NCI-H2029 treated with DMSO at 0.1 percent for 48 hours (cell line): ENCODE data around the gene GABRR2.
A peak's percentile ranks its signal among the peaks of the same experiment; 100 is the strongest.
"Not testable (repeated sequence)": the region's sequence is repeated elsewhere in the genome, so short reads cannot be mapped to it uniquely, and the experiment has no call there.

Experiments used
- DNase-seq: peaks from one replicate; lab custom pipeline; 2025; lab: John Stamatoyannopoulos, UW

GABRR2 gene

DNA sequence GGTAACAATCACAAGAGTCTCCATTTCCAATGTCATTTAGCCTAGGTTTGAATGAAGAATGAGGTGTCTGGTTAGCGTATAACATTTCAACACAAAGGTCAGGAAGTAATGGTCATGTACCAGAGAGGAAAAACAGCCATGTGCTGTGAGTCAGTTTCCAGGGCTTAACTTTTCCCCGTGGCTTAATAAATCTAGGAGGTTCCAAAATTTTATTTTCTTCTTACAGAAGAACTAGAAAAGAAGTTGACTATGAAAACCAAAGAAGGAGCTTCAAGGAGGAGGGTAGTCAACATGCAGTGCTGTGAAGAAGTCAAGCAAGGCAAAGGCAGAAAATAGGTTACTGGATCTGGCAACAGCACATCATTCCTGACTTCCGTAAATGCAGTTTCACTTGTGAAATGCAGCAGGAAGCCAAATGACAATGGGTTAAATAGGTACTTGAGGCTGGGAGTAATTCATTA is 8.4 kb upstream of the GABRR2 start:
- no peak for DNase-seq

GRCh38 chr6:89321131-89321970 is 6.3 kb upstream of the GABRR2 start:
- DNase-seq = no peak

GRCh38 chr6:89320012-89320559 is 5.0 kb upstream of the GABRR2 start:
- no peak for DNase-seq

- DNase-seq = no peak
These were observed 2.0 kb upstream of the GABRR2 start for GRCh38 chr6:89317067-89317466.

DNA sequence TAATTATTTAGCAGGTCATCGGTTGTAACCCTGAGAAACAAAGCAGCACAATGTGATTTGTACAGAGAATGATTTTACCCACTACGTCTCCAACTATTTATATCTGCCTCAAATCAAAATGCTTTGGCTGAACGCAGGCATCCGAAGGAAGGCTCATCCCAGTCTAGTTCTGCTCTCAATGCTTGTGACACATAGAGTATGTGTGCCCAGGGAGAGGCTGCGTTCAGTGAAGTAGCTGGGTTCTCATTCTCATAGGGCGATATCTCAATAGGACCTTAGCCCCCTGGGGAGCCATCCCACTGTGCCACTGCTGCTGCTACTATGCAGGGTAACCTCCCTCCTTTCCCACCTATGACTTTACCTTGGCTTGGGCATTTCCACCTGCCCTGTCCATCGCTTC is 407 bp downstream of the GABRR2 start:
- no peak for DNase-seq

DNA sequence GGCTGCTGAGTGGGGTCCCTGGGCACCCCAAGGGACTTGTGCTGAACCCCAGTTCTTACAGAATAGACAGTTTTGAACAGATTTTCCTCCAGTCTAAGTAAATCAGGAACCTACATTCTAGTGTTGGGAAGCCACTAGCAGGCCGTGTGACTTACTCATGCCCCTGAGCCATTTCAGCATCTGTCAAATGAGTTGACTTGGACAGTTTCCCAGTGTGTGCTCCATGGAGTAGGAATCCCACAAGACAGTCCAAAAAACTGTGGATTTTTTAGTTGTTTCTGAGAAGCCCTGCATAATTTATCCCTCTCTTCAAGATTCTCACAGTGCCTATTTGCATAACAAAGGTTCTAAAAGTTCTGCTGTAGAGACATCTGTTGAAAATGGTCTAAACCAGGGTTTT is 2.1 kb downstream of the GABRR2 start:
- no peak for DNase-seq

DNA sequence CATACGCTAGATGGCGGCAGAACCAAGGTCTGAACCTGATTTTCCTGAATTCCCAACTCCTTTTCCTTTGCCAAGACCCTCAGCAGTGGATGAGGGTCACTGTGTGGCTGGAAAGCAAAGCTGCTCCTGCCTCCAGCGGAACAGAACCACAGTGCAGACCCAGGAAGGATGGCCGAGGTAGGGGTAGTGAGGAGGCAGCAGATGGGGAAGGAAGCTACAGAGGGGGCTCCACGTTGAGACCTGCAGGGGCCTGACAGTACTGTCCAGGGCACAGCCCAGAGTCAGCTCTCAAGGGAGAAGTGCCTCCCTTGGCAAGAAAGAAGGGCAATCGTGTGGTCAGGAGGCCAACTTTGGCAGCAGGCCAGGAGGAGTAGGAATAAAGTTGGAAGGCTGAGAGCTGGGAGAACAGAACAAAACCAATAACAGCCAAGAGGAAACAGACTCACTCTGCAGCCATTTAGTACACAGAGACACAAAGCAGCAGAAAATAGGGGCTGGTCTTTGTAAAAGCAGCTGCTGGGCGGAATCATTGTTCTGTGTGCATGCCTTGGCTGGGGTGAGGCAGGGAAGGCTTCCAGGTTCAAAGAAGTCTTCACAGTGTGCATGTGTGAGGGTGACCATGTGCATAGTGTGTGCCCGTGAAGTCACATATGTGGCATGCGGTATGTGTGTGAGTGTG is 3.1 kb downstream of the GABRR2 start:
- peak; percentile 49 for DNase-seq

- DNase-seq = no peak
These were observed 3.6 kb downstream of the GABRR2 start for GRCh38 chr6:89311530-89311852.

DNA sequence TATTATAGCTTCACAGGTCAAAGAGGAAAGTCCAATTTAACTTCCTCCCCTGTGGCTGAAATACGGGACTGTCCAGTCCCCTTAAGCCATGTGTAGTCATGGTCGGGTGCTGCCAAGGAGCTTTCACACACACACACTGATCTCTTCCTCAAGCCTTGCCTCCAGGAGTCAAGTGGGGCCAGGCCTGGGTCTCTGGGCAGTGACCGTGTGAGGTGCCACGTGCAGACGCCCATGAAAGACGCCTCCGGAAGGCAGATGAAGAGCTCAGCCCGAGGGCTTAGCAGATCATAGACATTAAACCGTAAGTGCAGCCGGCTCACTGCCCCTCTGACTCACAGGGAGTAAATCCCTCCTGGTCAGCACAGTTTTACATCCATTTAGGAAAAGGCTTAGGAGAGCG is 4.2 kb downstream of the GABRR2 start:
- DNase-seq = no peak

DNA sequence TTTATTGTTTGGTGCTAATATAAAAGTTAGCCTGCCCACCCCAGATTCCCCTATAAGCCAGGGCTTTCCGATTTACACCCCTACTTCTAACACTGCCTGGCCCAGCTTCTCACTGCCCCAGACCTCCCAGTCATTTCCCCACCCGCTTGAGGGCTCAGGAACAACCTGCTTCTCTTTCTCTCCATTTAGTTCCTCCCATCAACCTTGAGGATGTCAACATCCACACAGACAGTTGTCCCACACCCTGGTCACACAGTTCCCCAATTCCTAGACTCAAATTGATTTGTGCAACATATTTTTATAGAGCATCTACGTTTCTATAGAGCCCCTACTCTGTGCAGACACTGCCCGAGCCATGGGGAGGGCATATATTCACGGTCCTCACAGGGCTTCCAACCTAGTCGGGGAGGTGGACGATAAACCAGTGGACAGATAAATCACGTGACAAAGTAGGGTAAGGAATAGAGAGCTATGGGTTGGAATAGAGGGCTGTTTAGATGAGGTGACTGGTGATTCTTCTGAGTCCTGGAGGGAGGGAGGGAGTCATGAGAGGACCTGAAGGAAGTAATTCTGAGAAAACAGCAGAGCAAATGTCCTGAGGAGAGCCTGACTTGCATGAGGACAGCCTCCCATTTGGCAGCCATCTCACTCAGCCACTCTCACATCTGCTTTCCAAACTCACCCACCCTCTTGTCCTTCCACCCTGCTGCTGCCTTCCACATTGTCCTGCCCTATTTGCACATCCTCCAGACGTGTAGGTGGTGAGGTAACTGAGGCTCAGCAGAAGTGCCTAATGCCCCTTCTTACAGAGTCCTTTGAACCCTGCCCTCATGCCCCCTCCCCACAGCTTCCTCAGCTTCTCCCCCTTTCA is 6.3 kb downstream of the GABRR2 start:
- DNase-seq = no peak

DNA sequence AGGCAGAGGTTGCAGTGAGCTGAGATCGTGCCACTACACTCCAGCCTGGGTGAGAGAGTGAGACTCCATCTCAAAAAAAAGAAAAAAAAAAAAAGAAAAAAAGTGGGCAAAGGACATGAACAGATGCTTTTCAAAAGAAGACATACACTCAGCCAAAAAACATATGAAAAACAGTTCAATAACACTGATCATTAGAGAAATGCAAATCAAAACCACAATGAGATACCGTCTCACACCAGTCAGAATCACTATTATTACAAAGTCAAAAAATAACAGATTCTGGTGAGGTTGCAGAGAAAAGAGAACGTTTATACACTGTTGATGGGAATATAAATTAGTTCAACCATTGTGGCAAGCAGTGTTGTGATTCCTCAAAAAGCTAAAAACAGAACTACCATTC is 10.6 kb downstream of the GABRR2 start:
- DNase-seq = not testable (repeated sequence)

- no peak for DNase-seq
These were observed 12.2 kb downstream of the GABRR2 start for GRCh38 chr6:89302936-89303335.

DNA sequence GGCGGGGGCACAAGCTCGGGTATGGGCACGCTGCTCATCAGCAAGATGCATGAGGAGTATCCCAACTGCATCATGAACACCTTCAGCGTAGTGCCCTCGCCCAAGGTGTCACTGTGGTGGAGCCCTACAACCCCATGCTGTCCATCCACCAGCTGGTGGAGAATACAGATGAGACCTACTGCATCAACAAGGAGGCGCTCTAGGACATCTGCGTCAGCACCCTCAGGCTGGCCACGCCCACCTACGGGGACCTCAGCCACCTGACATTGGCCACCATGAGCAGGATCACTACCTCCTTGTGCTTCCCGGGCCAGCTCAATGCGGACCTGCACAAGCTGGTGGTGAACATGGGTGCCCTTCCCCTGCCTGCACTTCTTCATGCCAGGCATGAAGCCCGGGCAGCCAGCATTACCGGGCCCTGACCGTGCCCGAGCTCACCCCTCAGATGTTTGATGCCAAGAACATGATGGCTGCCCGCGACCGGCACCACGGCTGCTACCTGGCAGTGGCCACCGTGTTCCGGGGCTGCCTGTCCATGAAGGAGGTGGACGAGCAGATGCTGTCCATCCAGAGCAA is 12.8 kb downstream of the GABRR2 start:
- no peak for DNase-seq

DNA sequence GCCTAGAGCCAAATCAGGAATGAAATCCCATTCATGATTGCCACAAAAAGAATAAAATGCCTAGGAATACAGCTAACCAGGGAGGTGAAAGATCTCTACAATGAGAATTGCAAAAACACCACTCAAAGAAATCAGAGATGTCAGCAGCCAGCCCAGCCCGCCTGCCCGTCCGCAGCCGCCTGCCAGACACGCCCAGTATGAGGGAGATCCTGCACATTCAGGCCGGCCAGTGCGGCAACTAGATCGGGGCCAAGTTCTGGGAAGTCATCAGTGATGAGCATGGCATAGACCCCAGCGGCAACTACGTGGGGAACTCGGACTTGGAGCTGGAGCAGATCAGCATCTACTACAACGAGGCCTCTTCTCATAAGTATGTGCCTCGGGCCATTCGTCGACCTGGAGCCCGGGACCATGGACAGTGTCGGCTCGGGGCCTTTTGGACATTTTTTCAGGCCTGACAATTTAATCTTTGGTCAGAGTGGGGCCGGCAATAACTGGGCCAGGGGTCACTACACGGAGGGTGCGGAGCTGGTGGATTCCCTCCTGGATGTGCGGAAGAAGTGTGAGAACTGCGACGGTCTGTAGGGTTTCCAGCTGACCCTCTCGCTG is 13.4 kb downstream of the GABRR2 start:
- DNase-seq = no peak

DNA sequence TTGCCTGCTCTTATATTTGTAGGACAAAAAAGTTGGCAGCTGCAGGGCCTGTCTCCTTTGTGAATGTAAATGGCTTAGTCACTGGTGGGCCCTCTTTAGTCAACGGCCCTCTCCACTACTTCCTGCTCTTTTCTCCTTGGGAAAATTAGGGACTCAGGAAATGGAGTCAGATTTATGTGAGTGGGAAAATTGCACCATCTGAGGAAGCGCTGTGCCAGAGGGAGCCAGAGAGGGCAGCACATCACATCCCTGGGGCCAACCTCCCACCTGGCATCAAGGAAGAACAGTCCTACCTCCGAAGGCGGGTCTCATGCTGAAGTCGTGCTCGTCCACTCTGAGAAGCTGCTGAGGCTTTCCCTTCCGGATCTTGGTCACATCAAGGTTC is 15.6 kb downstream of the GABRR2 start:
- DNase-seq = no peak

DNA sequence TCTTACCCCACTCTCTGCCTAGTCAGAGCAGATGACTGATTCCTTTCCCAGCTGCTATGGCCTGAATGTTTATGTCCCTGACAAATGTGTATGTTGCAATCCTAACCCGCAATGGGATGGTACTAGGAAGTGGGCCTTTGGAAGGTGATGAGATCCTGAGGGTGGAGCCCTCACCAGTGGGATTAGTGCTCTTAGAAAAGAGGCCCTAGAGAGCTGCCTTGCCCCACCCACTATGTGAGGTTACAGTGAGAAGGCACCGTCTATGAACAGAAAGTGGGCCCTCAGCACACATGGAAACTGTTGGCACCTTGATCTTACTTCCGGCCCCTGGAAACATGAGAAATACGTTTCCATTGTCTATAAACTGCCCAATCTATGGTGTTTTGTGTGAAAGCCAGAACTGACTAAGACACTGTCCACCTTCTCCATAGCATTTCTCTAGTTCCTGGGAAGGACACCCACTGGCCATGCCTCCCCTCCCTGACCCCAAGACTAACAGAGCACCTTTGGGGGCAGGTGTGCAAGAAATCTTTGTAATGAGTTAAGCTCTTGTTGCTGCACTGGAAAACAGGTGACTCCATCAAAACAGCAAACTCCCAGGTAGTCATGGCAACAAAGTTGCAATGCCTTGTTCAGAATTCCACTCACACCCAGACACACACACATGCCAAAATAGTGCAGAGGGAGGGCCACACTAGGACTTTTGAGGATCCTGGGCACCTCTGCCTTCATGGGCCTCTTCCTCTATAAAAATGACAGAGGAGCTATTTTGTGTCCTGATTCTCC is 16.2 kb downstream of the GABRR2 start:
- no peak for DNase-seq

DNA sequence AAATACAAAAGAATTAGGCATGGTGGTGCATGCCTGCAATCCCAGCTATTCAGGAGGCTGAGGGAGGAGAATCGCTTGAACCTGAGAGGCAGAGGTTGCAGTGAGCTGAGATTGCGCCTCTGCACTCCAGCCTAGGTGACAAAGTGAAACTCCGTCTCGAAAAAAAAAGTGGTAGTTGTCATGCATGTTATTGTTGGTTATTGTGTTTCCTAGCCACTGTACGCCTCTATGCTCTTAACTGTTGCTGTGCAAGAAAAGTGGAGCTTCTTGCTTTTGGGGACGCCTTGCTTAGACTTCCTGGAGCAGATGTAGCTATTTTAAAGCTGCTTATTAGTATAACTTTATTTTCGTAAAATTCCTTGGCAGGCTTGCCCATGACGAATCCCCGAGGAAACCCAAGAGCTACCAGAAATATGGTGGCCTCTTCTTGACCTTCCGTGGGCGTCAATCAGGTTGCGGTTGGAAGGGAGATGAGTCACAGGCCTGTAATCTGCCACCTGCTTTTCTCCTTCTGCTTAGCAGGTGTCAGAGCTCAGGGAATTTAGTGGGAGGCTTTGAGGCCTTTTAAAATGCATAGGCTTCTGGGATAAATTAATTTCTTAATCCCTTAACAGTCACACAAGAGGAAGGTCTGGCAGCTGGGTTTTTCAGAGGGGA is 17.3 kb downstream of the GABRR2 start:
- DNase-seq = no peak

DNA sequence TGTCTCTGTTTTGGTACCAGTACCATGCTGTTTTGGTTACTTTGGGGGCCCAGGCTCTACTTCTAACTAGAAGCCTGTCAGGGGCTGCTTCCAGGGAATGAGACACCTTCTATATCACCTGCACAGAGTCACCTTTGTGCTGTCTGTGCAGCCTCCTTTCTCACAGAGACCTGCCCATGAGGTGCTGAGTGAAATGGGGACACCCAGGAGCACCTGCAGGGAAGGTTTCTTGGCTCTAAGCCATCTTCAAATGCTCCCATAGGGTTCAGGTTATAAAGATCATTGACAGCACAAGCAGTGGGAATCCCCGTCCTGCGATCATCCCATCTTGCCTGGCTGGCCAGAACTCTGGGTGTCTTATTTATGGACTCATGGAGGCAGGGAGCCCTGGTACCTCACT is 19.1 kb downstream of the GABRR2 start:
- DNase-seq = no peak

DNA sequence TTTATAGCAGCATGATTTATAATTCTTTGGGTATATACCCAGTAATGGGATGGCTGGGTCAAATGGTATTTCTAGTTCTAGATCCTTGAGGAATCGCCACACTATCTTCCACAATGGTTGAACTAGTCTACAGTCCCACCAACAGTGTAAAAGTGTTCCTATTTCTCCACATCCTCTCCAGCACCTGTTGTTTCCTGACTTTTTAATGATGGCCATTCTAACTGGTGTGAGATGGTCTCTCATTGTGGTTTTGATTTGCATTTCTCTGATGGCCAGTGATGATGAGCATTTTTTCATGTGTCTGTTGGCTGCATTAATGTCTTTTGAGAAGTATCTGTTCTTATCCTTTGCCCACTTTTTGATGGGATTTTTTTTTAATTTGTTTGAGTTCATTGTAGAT is 20.0 kb downstream of the GABRR2 start:
- DNase-seq = not testable (repeated sequence)

DNA sequence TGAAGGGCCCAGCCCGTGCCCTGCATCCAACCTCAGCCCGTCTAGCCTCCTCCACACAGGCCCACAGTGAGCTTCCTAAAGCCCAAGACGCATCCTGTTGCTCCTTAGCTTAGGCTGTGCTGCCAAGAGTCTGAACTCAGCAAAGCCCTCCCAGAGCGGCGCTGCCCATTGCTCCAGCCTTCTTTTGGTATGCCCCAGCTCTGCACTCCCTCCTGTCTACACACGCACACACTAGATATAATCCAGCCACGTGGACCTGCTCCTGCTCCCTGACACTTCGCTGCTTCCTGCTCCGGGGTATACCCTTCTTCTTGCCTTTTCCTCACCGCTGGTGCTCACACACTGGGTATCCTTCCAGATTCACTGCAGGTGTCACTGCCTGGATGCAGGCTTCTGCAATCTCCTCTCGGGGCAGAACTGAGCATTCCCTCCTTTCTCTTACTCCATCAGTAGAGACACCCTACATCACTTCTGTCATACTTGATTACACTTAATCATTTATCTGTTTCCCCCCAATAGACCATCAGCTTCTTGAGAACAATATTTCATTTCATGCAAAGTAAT is 23.8 kb downstream of the GABRR2 start:
- DNase-seq = no peak
